Dendritic cell treated with granulocyte-macrophage colony-stimulating factor and Interleukin-4, amounts not matched to agents 40 ng/mL and 50 ng/mL, for 4 days (primary cell): ENCODE data around the gene SLC9A8.
"Not testable (repeated sequence)": the region's sequence is repeated elsewhere in the genome, so short reads cannot be mapped to it uniquely, and the experiment has no call there.

Experiments
- H3K27ac Mint-ChIP-seq: one replicate; pipeline ENCODE4 v1.8.0; 2022; ENCODE audit warnings: mild to moderate bottlenecking, mixed read lengths
- H3K27me3 Mint-ChIP-seq: one replicate; pipeline ENCODE4 v1.8.0; 2022; ENCODE audit warnings: mild to moderate bottlenecking, mixed read lengths
- H3K36me3 Mint-ChIP-seq: one replicate; pipeline ENCODE4 v1.8.0; 2022; ENCODE audit warnings: low read depth, mixed read lengths
- H3K4me1 Mint-ChIP-seq: one replicate; pipeline ENCODE4 v1.8.0; 2022; ENCODE audit warnings: low read depth, mixed read lengths
- H3K4me3 Mint-ChIP-seq: one replicate; pipeline ENCODE4 v1.8.0; 2022; ENCODE audit warnings: mild to moderate bottlenecking, moderate library complexity, mixed read lengths
- H3K9me3 Mint-ChIP-seq: one replicate; pipeline ENCODE4 v1.8.0; 2022; ENCODE audit warnings: mixed read lengths
- intact Hi-C: fragments of 100-400 bp; cut with micrococcal nuclease; formaldehyde crosslinking; loops from one replicate; pipeline ENCODE4 v1.15.0; 2022

SLC9A8 gene

DNA sequence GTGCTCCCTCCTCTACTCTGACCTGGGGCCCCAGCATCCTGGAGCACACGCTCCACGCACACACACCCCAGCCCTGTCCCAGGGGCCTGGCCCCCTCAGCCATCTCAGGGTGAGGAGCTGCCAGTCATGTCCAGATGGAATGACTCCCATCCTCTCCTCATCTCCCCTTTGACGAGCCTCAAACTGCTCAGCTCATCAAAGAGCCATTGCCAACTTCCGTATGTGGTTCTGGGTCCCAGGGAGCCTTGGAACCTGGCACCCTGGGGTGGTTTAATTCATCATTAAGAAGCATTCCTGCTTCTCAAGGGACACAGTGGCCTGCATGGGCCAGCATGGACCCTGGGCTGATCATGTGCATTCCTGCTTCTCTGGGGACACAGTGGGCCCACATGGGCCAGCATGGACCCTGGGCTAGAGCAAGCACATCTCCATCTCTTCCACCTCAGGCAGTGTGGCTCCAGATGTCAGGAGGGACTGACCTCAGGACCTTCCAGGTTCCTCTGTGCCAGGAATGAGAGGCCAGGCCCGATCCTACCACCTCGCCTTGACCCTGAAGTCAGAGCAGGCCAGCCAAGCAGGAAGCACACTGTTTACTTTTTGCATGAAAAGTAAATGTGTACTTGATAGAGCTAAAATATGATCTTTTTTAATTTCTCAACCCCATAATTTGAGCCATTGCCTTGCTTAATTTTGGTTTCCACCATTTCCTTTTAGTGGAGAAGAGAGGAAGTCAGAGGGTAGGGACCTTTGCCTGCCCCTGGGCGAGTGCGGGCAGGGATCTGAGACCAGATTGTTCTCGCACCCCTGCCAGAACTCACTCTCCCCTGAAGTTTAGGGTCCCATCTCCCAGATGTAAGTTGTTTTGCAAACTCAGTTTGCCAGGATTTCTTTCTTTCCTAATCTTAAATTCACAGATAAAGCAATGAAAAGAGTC is 76.6 kb downstream of the SLC9A8 start:
- H3K9me3 Mint-ChIP-seq = no peaks in the 10 kb centered on the region
- no peak overlapping the region for H3K4me3 Mint-ChIP-seq
- peaks cover 75% of the 10 kb centered on the region for H3K4me1 Mint-ChIP-seq
- intact Hi-C loops = no loop called here
- H3K27me3 Mint-ChIP-seq = no peaks in the 10 kb centered on the region
- H3K36me3 Mint-ChIP-seq = peaks cover 58% of the 10 kb centered on the region
- peak overlapping the region; percentile 66 for H3K27ac Mint-ChIP-seq

DNA sequence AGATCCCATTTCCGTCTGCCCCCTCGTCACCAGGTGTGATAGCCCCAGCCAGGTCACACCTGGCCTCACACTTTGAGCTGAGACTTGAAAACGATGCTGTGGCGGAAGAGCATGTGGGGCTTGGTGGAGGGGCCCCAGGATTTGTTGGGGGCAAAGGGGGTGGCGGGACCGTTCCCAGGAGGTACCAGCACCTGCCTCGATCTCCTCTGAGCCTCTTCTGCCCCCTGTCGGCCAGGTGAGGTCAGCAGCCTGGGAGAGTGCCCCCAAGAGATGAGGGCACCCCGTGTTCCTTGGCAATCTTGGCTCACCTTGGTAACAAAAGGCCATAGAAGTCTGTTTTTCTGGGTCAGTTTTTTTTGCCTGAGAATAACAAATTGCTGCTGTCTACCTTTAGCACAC is 77.3 kb downstream of the SLC9A8 start:
- H3K27me3 Mint-ChIP-seq = no peaks in the 10 kb centered on the region
- intact Hi-C loops = no loop called here
- no peak overlapping the region for H3K4me3 Mint-ChIP-seq
- peaks cover 52% of the 10 kb centered on the region for H3K36me3 Mint-ChIP-seq
- H3K27ac Mint-ChIP-seq = peak overlapping the region; percentile 66
- no peaks in the 10 kb centered on the region for H3K9me3 Mint-ChIP-seq
- H3K4me1 Mint-ChIP-seq = peaks cover 81% of the 10 kb centered on the region

DNA sequence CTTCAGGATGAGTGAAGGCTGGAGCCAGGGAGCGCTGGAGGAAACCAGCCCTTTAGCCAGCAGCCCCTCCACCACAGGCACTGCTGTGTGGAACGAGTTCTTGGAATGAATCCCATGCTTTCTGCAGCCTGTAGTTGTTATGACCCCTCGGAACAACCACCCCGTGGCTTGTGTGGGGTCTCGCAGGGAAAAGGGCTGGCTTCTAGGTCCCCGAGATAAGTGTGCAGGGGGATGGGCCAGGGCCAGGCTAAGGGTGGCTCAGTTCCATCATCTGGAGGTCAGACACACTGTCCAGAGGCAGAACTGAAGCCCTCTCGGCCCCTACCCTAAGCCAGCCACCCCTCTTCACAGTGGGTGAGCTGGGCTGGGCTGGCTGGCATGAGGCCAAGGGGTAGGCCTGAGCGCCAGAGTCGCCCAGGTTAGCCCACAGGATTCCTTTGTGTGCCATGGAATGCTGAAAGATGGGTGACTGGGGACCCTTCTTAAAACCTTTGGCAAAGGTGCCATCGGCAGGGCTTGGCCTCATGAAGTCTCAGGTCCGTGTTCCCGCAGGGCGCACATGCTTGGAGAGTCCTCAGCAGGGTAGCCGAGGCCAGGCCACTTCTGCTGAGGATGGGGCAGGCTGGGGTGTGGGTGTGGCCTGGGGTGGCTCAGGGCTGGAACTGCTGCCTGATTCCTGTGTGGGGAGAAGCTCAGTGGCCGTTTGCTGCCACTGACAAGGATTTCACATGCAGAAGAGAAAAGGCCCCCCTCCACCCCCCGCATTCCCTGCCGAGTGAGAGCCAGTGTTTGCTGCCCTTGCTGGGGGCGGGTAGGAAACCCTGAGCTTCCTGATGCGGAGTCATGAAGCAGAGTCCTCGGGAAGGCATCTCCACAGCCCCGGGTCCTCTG is 78.1 kb downstream of the SLC9A8 start:
- Mint-ChIP-seq H3K36me3 (peaks cover 44% of the 10 kb centered on the region), H3K9me3 (no peaks in the 10 kb centered on the region), H3K27ac (no peak overlapping the region), H3K27me3 (no peaks in the 10 kb centered on the region), H3K4me1 (peaks cover 84% of the 10 kb centered on the region), H3K4me3 (no peak overlapping the region)
- intact Hi-C loops = no loop called here

DNA sequence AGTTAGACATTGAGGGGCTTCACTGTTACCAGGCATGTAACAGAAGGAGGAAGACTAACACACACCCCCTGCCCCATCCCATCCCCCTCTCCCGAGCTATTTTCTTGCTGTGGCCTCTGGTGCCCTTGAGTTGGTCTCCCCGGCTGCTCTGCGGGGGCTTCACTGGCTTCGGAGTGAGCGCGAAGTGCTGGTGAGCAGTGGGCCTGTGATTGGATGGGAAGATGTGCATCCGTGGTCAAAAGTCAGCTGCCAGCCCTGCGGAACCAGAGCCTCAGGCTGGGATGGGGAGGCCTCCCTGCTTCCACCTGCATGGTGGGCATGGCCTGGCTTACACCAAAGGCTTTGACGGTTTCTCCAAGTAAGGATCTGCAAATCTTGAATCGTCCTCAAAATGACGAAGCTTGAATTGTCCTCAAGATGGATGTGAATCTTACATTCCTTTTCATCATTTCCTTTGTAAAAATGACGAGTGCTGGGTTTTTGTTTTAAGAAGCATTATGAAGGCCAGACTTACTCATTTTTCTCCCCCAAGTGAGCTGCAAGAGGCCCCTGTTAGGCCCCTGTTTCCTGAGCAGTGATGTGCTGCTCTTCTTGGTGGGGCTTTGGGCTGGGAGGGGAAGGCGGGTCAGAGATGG is 79.0 kb downstream of the SLC9A8 start:
- H3K27ac Mint-ChIP-seq = no peak overlapping the region
- intact Hi-C loops = no loop called here
- no peaks in the 10 kb centered on the region for H3K9me3 Mint-ChIP-seq
- no peak overlapping the region for H3K4me3 Mint-ChIP-seq
- peaks cover 35% of the 10 kb centered on the region for H3K36me3 Mint-ChIP-seq
- H3K27me3 Mint-ChIP-seq = no peaks in the 10 kb centered on the region
- peaks cover 92% of the 10 kb centered on the region for H3K4me1 Mint-ChIP-seq

GRCh38 chr20:49892260-49892659 is 79.6 kb downstream of the SLC9A8 start:
- Mint-ChIP-seq H3K36me3 (peaks cover 28% of the 10 kb centered on the region), H3K27me3 (no peaks in the 10 kb centered on the region), H3K4me3 (no peak overlapping the region), H3K9me3 (no peaks in the 10 kb centered on the region), H3K4me1 (peaks cover 93% of the 10 kb centered on the region), H3K27ac (peak overlapping the region; percentile 38)
- intact Hi-C loops = no loop called here

DNA sequence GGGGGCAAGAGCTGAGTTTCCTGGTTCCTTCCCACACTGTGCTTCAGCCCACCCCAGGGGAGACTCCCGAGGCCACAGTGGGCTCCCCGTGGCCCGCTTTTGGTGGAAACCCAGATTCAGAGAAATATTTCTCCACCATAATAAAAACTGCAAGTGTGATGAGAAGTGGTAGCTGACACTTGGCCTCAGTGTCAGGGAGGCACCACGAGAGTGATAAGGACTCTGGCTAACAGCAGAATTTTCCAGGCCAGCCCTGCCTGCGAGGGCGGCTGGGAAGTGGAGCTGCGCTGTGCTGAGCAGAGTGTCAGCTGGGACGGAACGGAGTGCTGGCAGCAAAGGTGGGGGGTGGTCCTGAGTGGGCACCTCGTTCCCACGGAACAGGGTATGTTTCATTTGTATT is 80.2 kb downstream of the SLC9A8 start:
- Mint-ChIP-seq H3K9me3 (no peaks in the 10 kb centered on the region), H3K27ac (peak overlapping the region; percentile 38), H3K36me3 (peaks cover 23% of the 10 kb centered on the region), H3K4me1 (peaks cover 93% of the 10 kb centered on the region), H3K27me3 (no peaks in the 10 kb centered on the region), H3K4me3 (no peak overlapping the region)
- intact Hi-C loops = no loop called here

GRCh38 chr20:49893242-49894072 is 80.8 kb downstream of the SLC9A8 start:
- intact Hi-C loops = no loop called here
- H3K27me3 Mint-ChIP-seq = no peaks in the 10 kb centered on the region

GRCh38 chr20:49894073-49894470 is 81.4 kb downstream of the SLC9A8 start:
- H3K27ac Mint-ChIP-seq = peak overlapping the region; percentile 38
- intact Hi-C loops = no loop called here
- peaks cover 10% of the 10 kb centered on the region for H3K36me3 Mint-ChIP-seq
- H3K9me3 Mint-ChIP-seq = no peaks in the 10 kb centered on the region
- peaks cover 83% of the 10 kb centered on the region for H3K4me1 Mint-ChIP-seq
- H3K27me3 Mint-ChIP-seq = no peaks in the 10 kb centered on the region
- H3K4me3 Mint-ChIP-seq = no peak overlapping the region

More at GRCh38 chr20:49893242-49894072, 80.8 kb downstream of the SLC9A8 start:
- H3K27ac Mint-ChIP-seq = peak overlapping the region; percentile 38
- H3K4me1 Mint-ChIP-seq = peaks cover 89% of the 10 kb centered on the region
- H3K36me3 Mint-ChIP-seq = peaks cover 16% of the 10 kb centered on the region
- H3K9me3 Mint-ChIP-seq = no peaks in the 10 kb centered on the region
- H3K4me3 Mint-ChIP-seq = peak overlapping the region; percentile 17

GRCh38 chr20:49895474-49896093 is 83.0 kb downstream of the SLC9A8 start:
- H3K4me1 Mint-ChIP-seq = peaks cover 68% of the 10 kb centered on the region
- H3K27me3 Mint-ChIP-seq, H3K27ac Mint-ChIP-seq, H3K9me3 Mint-ChIP-seq, H3K36me3 Mint-ChIP-seq, H3K4me3 Mint-ChIP-seq, intact Hi-C loops: not testable (repeated sequence)

- Mint-ChIP-seq H3K4me3 (no peak overlapping the region), H3K36me3 (no peaks in the 10 kb centered on the region), H3K4me1 (peaks cover 62% of the 10 kb centered on the region), H3K9me3 (no peaks in the 10 kb centered on the region), H3K27ac (peak overlapping the region; percentile 37), H3K27me3 (no peaks in the 10 kb centered on the region)
- intact Hi-C loops = no loop called here
These were observed 83.6 kb downstream of the SLC9A8 start for GRCh38 chr20:49896204-49896603.

DNA sequence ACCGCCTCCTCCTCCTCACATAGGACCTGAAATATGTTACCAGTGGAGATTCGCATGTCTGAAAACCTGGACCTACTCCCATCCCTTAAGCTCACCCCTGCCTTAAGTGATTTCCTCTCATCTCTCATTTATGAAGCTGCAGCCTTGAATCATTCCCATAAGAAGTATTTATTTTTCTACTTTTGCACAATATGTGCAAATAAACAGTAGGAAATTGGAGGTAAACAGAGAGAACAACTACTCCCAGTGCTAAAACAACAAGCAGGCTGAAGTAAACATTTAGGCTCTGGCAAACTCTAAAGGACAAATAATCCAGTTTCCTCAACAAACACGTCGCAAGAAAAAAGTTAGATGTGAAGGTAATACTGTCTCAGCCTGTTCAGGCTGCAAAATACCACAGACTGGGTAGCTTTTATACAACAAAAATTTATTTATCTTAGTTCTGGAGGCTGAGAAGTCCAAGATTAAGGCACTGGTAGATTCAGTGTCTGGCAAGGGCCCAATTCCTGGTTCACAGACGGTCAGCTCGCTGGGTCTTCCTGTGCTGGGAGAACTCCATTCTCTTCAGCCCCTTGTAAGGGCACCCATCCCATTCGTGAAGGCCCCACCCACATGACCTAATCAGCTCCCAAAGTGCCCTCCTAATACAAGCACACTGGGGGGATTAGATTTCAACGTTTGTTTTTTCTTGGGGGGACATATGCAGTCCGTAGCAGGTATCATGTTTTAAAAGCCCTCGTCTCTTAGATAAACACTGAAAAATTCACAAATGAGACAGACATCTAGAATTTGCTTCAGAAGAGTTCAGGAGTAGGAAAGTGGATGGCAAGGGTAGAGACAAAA is 87.1 kb downstream of the SLC9A8 start:
- H3K4me1 Mint-ChIP-seq = peaks cover 26% of the 10 kb centered on the region
- no peak overlapping the region for H3K4me3 Mint-ChIP-seq
- H3K27me3 Mint-ChIP-seq = no peaks in the 10 kb centered on the region
- H3K27ac Mint-ChIP-seq = no peak overlapping the region
- intact Hi-C loops = no loop called here
- H3K9me3 Mint-ChIP-seq = no peaks in the 10 kb centered on the region
- H3K36me3 Mint-ChIP-seq = peaks cover 24% of the 10 kb centered on the region

DNA sequence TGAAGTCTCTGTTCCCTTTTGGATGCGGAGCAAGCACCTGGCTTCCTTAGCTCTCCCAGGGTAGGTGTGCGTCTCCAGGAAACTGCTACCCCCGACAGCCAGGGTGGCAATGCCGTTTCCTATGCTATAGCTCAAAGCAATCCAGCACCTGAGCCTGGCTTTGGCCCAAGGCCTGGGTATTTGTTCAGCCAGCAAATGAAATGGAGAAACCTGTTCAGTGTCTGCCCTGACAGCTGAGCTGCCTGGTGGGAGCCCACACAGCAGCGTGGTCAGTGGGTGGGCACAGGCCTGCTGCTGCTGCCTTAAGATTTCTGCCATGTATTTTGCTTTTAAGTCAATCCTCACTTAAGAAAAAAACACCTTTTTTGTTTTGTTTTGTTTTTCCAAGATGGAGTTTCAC is 89.0 kb downstream of the SLC9A8 start:
- H3K4me3 Mint-ChIP-seq = no peak overlapping the region
- H3K27me3 Mint-ChIP-seq = no peaks in the 10 kb centered on the region
- intact Hi-C loops = no loop called here
- no peak overlapping the region for H3K27ac Mint-ChIP-seq
- H3K4me1 Mint-ChIP-seq = peaks cover 14% of the 10 kb centered on the region
- no peaks in the 10 kb centered on the region for H3K9me3 Mint-ChIP-seq
- H3K36me3 Mint-ChIP-seq = peaks cover 43% of the 10 kb centered on the region
